Body of pancreas (tissue), 4 donors: Measurements from ENCODE around the gene KLRK1. TPM values are rescaled to one million over a fixed set of nuclear protein-coding genes. Genes with fewer than 3 reads are reported as not detected.
A peak's percentile ranks its signal among the peaks of the same experiment; 100 is the strongest.
"Not testable (repeated sequence)": the region's sequence is repeated elsewhere in the genome, so short reads cannot be mapped to it uniquely, and the experiment has no call there.

Experiments
- ATAC-seq: fragments of 150-250 bp; one replicate; pipeline ENCODE4 v1.9.1; 2016
- DNase-seq, 4 donors: peaks; one replicate each; pipeline ENCODE4 v3.0.0-alpha.2; 2019
- H3K27ac ChIP-seq, 4 donors: fragments of 200-600 bp; sonication (generic); 1 replicate in 3 of 4; 2 replicates in 1 of 4; pipeline versions ENCODE4 v1.5.1 to v1.6.1; 2016 to 2019; ENCODE audit warnings: mild to moderate bottlenecking in 1 of 4, mixed read lengths in 1 of 4, moderate library complexity in 1 of 4
- H3K27me3 ChIP-seq, 2 donors: fragments of 200-600 bp; sonication (generic); one replicate each; pipeline ENCODE4 v1.6.0; 2016; ENCODE audit warnings: mild to moderate bottlenecking in 1 of 2
- H3K36me3 ChIP-seq, 2 donors: fragments of 200-600 bp; sonication (generic); replicated peaks in 1 of 2; 2 replicates each; pipeline ENCODE4 v1.5.1; 2016; ENCODE audit warnings: low read depth in 2 of 2; ENCODE audit not compliant: insufficient read depth in 1 of 2
- H3K4me1 ChIP-seq: fragments of 200-600 bp; sonication (generic); one replicate; pipeline ENCODE4 v1.6.0; 2016
- H3K4me3 ChIP-seq, 2 donors: fragments of 200-600 bp; sonication (generic); 1 replicate in 1 of 2; 2 replicates in 1 of 2; pipeline ENCODE4 v1.5.1; 2016 to 2019
- H3K9me3 ChIP-seq, 3 donors: fragments of 200-600 bp; sonication (generic); 1 replicate in 2 of 3; 2 replicates in 1 of 3; pipeline ENCODE4 v1.5.1; 2016
- CTCF ChIP-seq, 7 experiments: fragments of 450-650 bp in 4 of 7; fragments of 200-600 bp in 3 of 7; sonication (generic) in 3 of 7; IDR thresholded peaks; one replicate each; pipeline ENCODE4 v1.5.1; 2016 to 2019; ENCODE audit warnings: antibody characterized with exemption in 7 of 7
- POLR2A ChIP-seq, 3 donors: fragments of 450-650 bp; IDR thresholded peaks; one replicate each; pipeline ENCODE4 v1.6.1; 2016; ENCODE audit warnings: antibody characterized with exemption in 3 of 3, mild to moderate bottlenecking in 2 of 3
- WGBS, 2 donors: methylation state at CpG; one replicate each; pipeline ENCODE4 v1.1.5; 2017; 5-methylcytosine and 5-hydroxymethylcytosine counted together
- intact Hi-C: fragments of 100-400 bp; cut with DNase I; formaldehyde crosslinking; loops from one replicate; pipeline ENCODE4 v1.15.1; 2023
- total RNA-seq, 2 donors: library from RNA; depleted of rRNA; stranded (reverse); fragments of >200 nt; gene quantifications; one replicate each; pipeline ENCODE4 v1.1.0, GENCODE V29; 2016

KLRK1 gene
- total RNA-seq, 2 donors from 2014 or later, result 1.3 TPM; not detected in 1

- Histone ChIP-seq H3K4me3 (no peak overlapping the region), H3K27ac (no peak overlapping the region), H3K36me3 (no peaks in the 10 kb centered on the region), H3K27me3 (no peaks in the 10 kb centered on the region), H3K4me1 (peaks cover 10% of the 10 kb centered on the region), H3K9me3 (no peaks in the 10 kb centered on the region)
- DNase-seq, result no peak
- TF ChIP-seq POLR2A (IDR thresholded peaks at IDR 0.05), result no peak
- no peak for TF ChIP-seq CTCF (IDR thresholded peaks at IDR 0.05)
- intact Hi-C loops, result no loop called here
- WGBS, 2 donors, result 69 to 93% methylated on average over 5 of the region's 5 CpGs
- ATAC-seq, result no peak
These were observed 31.7 kb downstream of the KLRK1 start for GRCh38 chr12:10358131-10358530.

GRCh38 chr12:10354502-10354901, 35.3 kb downstream of the KLRK1 start:
- no peaks in the 10 kb centered on the region for H3K4me1 ChIP-seq
- ATAC-seq (no peak), DNase-seq (peak in 1 of 4 donors; percentile 26)
- no peak overlapping the region for H3K27ac ChIP-seq
- 58 to 72% methylated on average over 2 of the region's 2 CpGs for WGBS, 2 donors
- no peaks in the 10 kb centered on the region for H3K36me3 ChIP-seq
- TF ChIP-seq CTCF (IDR thresholded peaks at IDR 0.05), result no peak
- intact Hi-C loops, result no loop called here
- H3K4me3 ChIP-seq, result no peak overlapping the region
- no peaks in the 10 kb centered on the region for H3K27me3 ChIP-seq
- H3K9me3 ChIP-seq, result no peaks in the 10 kb centered on the region

- Histone ChIP-seq H3K9me3 (no peaks in the 10 kb centered on the region), H3K27me3 (no peaks in the 10 kb centered on the region), H3K4me3 (no peak overlapping the region), H3K27ac (no peak overlapping the region), H3K4me1 (no peaks in the 10 kb centered on the region), H3K36me3 (no peaks in the 10 kb centered on the region)
- 67 to 69% methylated on average over 2 to 3 of the region's 4 CpGs for WGBS, 2 donors
- TF ChIP-seq CTCF (IDR thresholded peaks at IDR 0.05) (no peak), POLR2A (IDR thresholded peaks at IDR 0.05) (no peak)
- intact Hi-C loops, result no loop called here
- ATAC-seq (no peak), DNase-seq (no peak)
These were observed 35.8 kb downstream of the KLRK1 start for GRCh38 chr12:10354071-10354470.

GRCh38 chr12:10351457-10351856, 38.4 kb downstream of the KLRK1 start:
- H3K27me3 ChIP-seq, H3K4me3 ChIP-seq, intact Hi-C loops, H3K4me1 ChIP-seq, H3K36me3 ChIP-seq, DNase-seq, H3K27ac ChIP-seq, H3K9me3 ChIP-seq, ATAC-seq: not testable (repeated sequence)
- 36 to 46% methylated on average over 3 of the region's 3 CpGs for WGBS, 2 donors

- no peaks in the 10 kb centered on the region for H3K4me1 ChIP-seq
- H3K27me3 ChIP-seq, result no peaks in the 10 kb centered on the region
- H3K9me3 ChIP-seq, result no peaks in the 10 kb centered on the region
- DNase-seq (no peak), ATAC-seq (no peak)
- no peak for TF ChIP-seq CTCF (IDR thresholded peaks at IDR 0.05)
- TF ChIP-seq POLR2A (IDR thresholded peaks at IDR 0.05), result no peak
- WGBS, 2 donors, result 90 to 93% methylated on average over 1 of the region's 1 CpG
- intact Hi-C loops, result no loop called here
- no peak overlapping the region for H3K27ac ChIP-seq
- H3K4me3 ChIP-seq, result no peak overlapping the region
- no peaks in the 10 kb centered on the region for H3K36me3 ChIP-seq
These were observed 47.8 kb downstream of the KLRK1 start for GRCh38 chr12:10341892-10342509.

- DNase-seq, H3K27ac ChIP-seq, H3K4me3 ChIP-seq, H3K9me3 ChIP-seq, H3K27me3 ChIP-seq, ATAC-seq, intact Hi-C loops, H3K4me1 ChIP-seq, H3K36me3 ChIP-seq: not testable (repeated sequence)
- WGBS, 2 donors, result 76 to 79% methylated on average over 2 of the region's 2 CpGs
These were observed 48.9 kb downstream of the KLRK1 start for GRCh38 chr12:10340946-10341345.
